KOPT-K1 (cell line): Measurements from ENCODE around the gene SLC19A2.
"Not testable (repeated sequence)": the region's sequence is repeated elsewhere in the genome, so short reads cannot be mapped to it uniquely, and the experiment has no call there.

ENCODE experiments used
- H3K27ac ChIP-seq: fragments of 200-600 bp; sonication (generic); 2 replicates; pipeline ENCODE4 v1.5.1; 2016; ENCODE audit warnings: antibody characterized with exemption, mild to moderate bottlenecking, low read depth, low read length; ENCODE audit not compliant: poor library complexity, severe bottlenecking
- H3K36me3 ChIP-seq: fragments of 200-600 bp; sonication (generic); 2 replicates; pipeline ENCODE4 v1.5.1; 2017; ENCODE audit warnings: antibody characterized with exemption, mild to moderate bottlenecking, low read length, moderate library complexity; ENCODE audit not compliant: insufficient read depth
- H3K9me3 ChIP-seq: fragments of 200-600 bp; sonication (generic); 2 replicates; pipeline ENCODE4 v1.5.1; 2017; ENCODE audit warnings: antibody characterized with exemption, low read length, mild to moderate bottlenecking; ENCODE audit not compliant: insufficient read depth, poor library complexity, severe bottlenecking

The SLC19A2 gene, protein sequence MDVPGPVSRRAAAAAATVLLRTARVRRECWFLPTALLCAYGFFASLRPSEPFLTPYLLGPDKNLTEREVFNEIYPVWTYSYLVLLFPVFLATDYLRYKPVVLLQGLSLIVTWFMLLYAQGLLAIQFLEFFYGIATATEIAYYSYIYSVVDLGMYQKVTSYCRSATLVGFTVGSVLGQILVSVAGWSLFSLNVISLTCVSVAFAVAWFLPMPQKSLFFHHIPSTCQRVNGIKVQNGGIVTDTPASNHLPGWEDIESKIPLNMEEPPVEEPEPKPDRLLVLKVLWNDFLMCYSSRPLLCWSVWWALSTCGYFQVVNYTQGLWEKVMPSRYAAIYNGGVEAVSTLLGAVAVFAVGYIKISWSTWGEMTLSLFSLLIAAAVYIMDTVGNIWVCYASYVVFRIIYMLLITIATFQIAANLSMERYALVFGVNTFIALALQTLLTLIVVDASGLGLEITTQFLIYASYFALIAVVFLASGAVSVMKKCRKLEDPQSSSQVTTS

GRCh38 chr1:169485431-169486280, at the start of gene SLC19A2:
Gene SLC19A2, minus strand, starts transcription at chr1:169485944. Its CDS starts 178 bp downstream, at chr1:169485766.
- no peaks in the 10 kb centered on the region for H3K36me3 ChIP-seq
- no peaks in the 10 kb centered on the region for H3K9me3 ChIP-seq
- peak within 1 kb of the TSS; percentile 51 for H3K27ac ChIP-seq

DNA sequence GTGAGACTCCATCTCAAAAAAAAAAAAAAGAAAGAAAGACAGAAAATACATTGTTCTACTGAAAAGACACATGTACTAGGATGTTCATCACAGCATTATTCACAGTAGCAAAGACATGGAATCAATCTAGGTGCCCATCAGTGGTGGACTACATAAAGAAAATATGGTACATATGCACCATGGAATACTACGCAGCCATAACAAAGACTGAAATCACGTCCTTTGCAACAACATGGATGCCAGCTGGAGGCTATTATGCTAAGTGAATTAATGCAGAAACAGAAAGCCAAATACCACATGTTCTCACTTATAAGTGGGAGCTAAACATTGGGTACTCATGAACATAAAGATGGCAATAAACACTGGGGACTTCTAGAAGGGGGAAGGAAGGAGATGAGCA, 48.9 kb upstream of the SLC19A2 start:
- H3K27ac ChIP-seq, result no peak overlapping the region
- H3K36me3 ChIP-seq, result no peaks in the 10 kb centered on the region
- no peaks in the 10 kb centered on the region for H3K9me3 ChIP-seq

GRCh38 chr1:169533528-169534190, 47.9 kb upstream of the SLC19A2 start:
- not testable (repeated sequence) for H3K9me3 ChIP-seq, H3K36me3 ChIP-seq, H3K27ac ChIP-seq

- Histone ChIP-seq H3K36me3 (no peaks in the 10 kb centered on the region), H3K9me3 (no peaks in the 10 kb centered on the region), H3K27ac (no peak overlapping the region)
Observed at GRCh38 chr1:169530448-169530847, 44.7 kb upstream of the SLC19A2 start.

GRCh38 chr1:169529068-169529642, 43.4 kb upstream of the SLC19A2 start:
- H3K27ac ChIP-seq, result peak overlapping the region; percentile 25
- no peaks in the 10 kb centered on the region for H3K9me3 ChIP-seq
- H3K36me3 ChIP-seq, result no peaks in the 10 kb centered on the region

- Histone ChIP-seq H3K36me3 (no peaks in the 10 kb centered on the region), H3K27ac (peak overlapping the region; percentile 25), H3K9me3 (no peaks in the 10 kb centered on the region)
Observed at GRCh38 chr1:169528215-169529067, 42.7 kb upstream of the SLC19A2 start.

DNA sequence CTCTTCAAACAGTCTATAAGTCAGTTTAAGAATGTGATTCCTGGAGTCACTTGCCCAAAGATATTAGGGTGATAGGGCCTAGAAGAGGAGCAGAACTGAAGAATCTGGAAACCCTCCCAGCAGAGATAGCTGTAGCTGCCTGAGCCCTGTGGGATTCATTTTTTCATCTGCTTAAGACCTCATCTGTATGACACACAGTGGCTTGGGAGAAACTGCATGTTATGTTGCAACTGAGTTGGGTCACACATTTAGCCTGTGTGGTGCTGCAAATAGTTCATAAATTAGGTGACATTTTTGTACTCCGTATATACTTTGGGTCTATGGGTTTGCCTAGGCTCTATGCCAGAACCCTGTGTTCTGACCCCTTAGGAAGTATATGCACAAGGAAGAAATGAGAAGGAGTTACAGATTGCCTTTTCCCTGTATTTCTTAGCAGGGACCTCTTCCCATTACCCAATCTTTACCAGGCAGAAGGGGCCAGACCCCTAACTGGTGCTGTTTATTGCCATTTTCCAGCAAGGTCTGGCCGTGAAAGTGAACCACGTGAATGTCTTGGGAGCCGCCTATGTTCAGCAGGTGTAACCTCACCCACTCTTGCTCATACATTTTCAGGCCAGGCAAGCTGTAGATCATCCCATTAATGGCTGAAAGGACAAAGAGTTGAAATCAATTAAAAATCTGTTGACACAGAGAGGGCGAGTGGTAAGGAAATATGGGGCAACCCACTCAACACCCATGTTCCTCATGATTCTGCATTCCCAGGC, 41.9 kb upstream of the SLC19A2 start:
- H3K27ac ChIP-seq, result peak overlapping the region; percentile 25
- no peaks in the 10 kb centered on the region for H3K36me3 ChIP-seq
- no peaks in the 10 kb centered on the region for H3K9me3 ChIP-seq

GRCh38 chr1:169527001-169527400, 41.3 kb upstream of the SLC19A2 start:
- Histone ChIP-seq H3K27ac (no peak overlapping the region), H3K36me3 (no peaks in the 10 kb centered on the region), H3K9me3 (no peaks in the 10 kb centered on the region)

- H3K9me3 ChIP-seq, result no peaks in the 10 kb centered on the region
- H3K27ac ChIP-seq, result no peak overlapping the region
- H3K36me3 ChIP-seq, result no peaks in the 10 kb centered on the region
Observed at GRCh38 chr1:169526120-169526832, 40.5 kb upstream of the SLC19A2 start.

GRCh38 chr1:169525391-169525790, 39.6 kb upstream of the SLC19A2 start:
- no peaks in the 10 kb centered on the region for H3K36me3 ChIP-seq

DNA sequence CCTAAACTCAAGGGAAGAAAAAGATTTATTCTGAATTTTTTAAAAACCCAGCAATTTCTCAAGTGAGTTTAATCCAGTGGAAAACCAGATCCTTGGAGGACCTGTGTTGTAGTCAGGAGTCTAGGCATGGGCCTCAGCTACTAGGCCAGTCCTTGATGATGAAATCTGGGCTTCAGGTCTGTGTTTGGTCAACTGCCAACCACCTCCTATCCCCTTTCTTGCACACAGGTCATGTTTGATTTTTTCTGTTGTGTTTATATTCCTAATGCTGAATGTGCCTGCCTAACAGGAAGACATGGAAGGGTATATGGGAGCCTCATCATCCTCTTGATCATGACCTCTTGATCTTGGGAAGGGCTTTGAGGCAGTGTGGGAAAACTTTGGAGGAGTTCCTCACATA, 38.2 kb upstream of the SLC19A2 start:
- H3K36me3 ChIP-seq, result no peaks in the 10 kb centered on the region
- H3K9me3 ChIP-seq, result no peaks in the 10 kb centered on the region
- H3K27ac ChIP-seq, result no peak overlapping the region

More at GRCh38 chr1:169525391-169525790, 39.6 kb upstream of the SLC19A2 start:
- Histone ChIP-seq H3K27ac (no peak overlapping the region), H3K9me3 (no peaks in the 10 kb centered on the region)

DNA sequence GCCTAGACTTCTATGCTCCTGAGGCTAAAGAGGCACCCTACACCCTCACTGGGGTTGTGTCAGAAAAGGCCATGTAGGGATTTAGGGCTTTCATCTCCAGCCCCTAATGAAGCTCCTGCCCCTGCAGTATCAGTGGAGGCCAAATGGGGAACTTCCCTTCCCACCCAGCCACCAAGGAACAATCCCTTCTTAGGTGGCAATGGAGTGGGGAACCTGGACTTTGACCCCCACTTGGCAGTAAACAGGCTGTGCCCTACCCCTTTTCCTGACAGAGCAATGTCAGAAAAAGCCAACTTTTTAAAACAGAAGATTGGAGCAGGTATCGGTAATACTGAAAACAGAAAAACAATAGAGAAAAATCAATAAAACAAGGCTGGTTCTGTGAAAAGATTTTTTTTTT, 35.5 kb upstream of the SLC19A2 start:
- Histone ChIP-seq H3K27ac (no peak overlapping the region), H3K9me3 (no peaks in the 10 kb centered on the region), H3K36me3 (no peaks in the 10 kb centered on the region)
